WTC11 (cell line): ENCODE data around the gene GNPDA2. TPM values are rescaled to one million over a fixed set of nuclear protein-coding genes. Genes with fewer than 3 reads are reported as not detected.

Experiments used
- ATAC-seq: fragments of 200-7000 bp; cut with Tn5 transposase; 2 replicates; pipeline ENCODE4 v1.10.0; 2021; ENCODE audit warnings: mild to moderate bottlenecking, moderate library complexity
- CTCF ChIA-PET: fragments of 300-600 bp; sonication (Branson Sonifier 250); formaldehyde crosslinking; loops from one replicate; lab custom pipeline; 2021; ENCODE audit warnings: antibody characterized with exemption; lab: Charles Lee
- POLR2A ChIA-PET: fragments of 350-600 bp; sonication (Branson Sonifier 250); formaldehyde crosslinking; loops from one replicate; lab custom pipeline; 2021; ENCODE audit warnings: antibody characterized with exemption; lab: Charles Lee
- DNase-seq: peaks from one replicate; pipeline ENCODE4 v3.0.0; 2021; ENCODE audit warnings: low spot score
- H3K27ac Mint-ChIP-seq: 2 replicates; pipeline ENCODE4 v1.8.0; 2021; ENCODE audit warnings: mixed read lengths
- H3K27me3 Mint-ChIP-seq: 2 replicates; pipeline ENCODE4 v1.8.0; 2021; ENCODE audit warnings: low read depth, mild to moderate bottlenecking, moderate library complexity, mixed read lengths
- H3K36me3 Mint-ChIP-seq: 2 replicates; pipeline ENCODE4 v1.8.0; 2021; ENCODE audit warnings: mixed read lengths
- H3K4me1 Mint-ChIP-seq: 2 replicates; pipeline ENCODE4 v1.8.0; 2022; ENCODE audit warnings: mixed read lengths
- H3K4me3 Mint-ChIP-seq: 2 replicates; pipeline ENCODE4 v1.8.0; 2021; ENCODE audit warnings: mild to moderate bottlenecking, moderate library complexity, mixed read lengths
- H3K9me3 Mint-ChIP-seq: 2 replicates; pipeline ENCODE4 v1.8.0; 2021; ENCODE audit warnings: mixed read lengths
- CREB1 ChIP-seq: sonication (generic); formaldehyde crosslinking; IDR thresholded peaks from 2 replicates; pipeline ENCODE4 v1.8.0; 2023; ENCODE audit warnings: mild to moderate bottlenecking, missing genetic modification reagents
- CTCF ChIP-seq: fragments of 200-600 bp; IDR thresholded peaks from 2 replicates; pipeline ENCODE4 v1.8.0; 2022; ENCODE audit warnings: antibody characterized with exemption
- FOXP4 ChIP-seq: sonication (generic); formaldehyde crosslinking; IDR thresholded peaks from 2 replicates; pipeline ENCODE4 v1.8.0; 2022; ENCODE audit warnings: mild to moderate bottlenecking, missing genetic modification reagents
- GABPB1 ChIP-seq: sonication (generic); formaldehyde crosslinking; IDR thresholded peaks from 2 replicates; pipeline ENCODE4 v1.8.1; 2023; ENCODE audit warnings: mild to moderate bottlenecking, missing genetic modification reagents
- HMGXB4 ChIP-seq: sonication (generic); formaldehyde crosslinking; IDR thresholded peaks from 2 replicates; pipeline ENCODE4 v1.8.1; 2023; ENCODE audit warnings: mild to moderate bottlenecking, moderate library complexity, missing genetic modification reagents
- NR2C2 ChIP-seq: sonication (generic); formaldehyde crosslinking; IDR thresholded peaks from 2 replicates; pipeline ENCODE4 v1.8.0; 2022; ENCODE audit warnings: mild to moderate bottlenecking, missing genetic modification reagents
- PRRX2 ChIP-seq: fragments of 250-450 bp; sonication (Bioruptor Pico); IDR thresholded peaks from 2 replicates; pipeline ENCODE4 v1.8.0; 2021; ENCODE audit warnings: mild to moderate bottlenecking
- RELA ChIP-seq: sonication (generic); formaldehyde crosslinking; IDR thresholded peaks from 2 replicates; pipeline ENCODE4 v1.8.1; 2022; ENCODE audit warnings: missing genetic modification reagents, mild to moderate bottlenecking, borderline replicate concordance
- USF2 ChIP-seq: sonication (generic); formaldehyde crosslinking; IDR thresholded peaks from 2 replicates; pipeline ENCODE4 v1.8.1; 2023; ENCODE audit warnings: mild to moderate bottlenecking, missing genetic modification reagents, moderate library complexity
- ZBTB21 ChIP-seq: sonication (generic); formaldehyde crosslinking; IDR thresholded peaks from 2 replicates; pipeline ENCODE4 v1.8.1; 2023; ENCODE audit warnings: mild to moderate bottlenecking, missing genetic modification reagents, borderline replicate concordance
- ZNF121 ChIP-seq: sonication (generic); formaldehyde crosslinking; IDR thresholded peaks from 2 replicates; pipeline ENCODE4 v1.8.0; 2023; ENCODE audit warnings: missing genetic modification reagents
- ZNF512 ChIP-seq: sonication (generic); formaldehyde crosslinking; IDR thresholded peaks from 2 replicates; pipeline ENCODE4 v1.8.1; 2022; ENCODE audit warnings: missing genetic modification reagents, borderline replicate concordance
- ZNF532 ChIP-seq: fragments of 250-450 bp; sonication (Bioruptor Pico); IDR thresholded peaks from 2 replicates; pipeline ENCODE4 v1.9.0; 2021; ENCODE audit warnings: mild to moderate bottlenecking, borderline replicate concordance
- ZNF671 ChIP-seq: fragments of 250-450 bp; sonication (Bioruptor Pico); IDR thresholded peaks from 2 replicates; pipeline ENCODE4 v1.8.0; 2021; ENCODE audit warnings: mild to moderate bottlenecking
- total RNA-seq: library from RNA; stranded (reverse); gene quantifications from 3 replicates; pipeline ENCODE4 v1.2.3, GENCODE V29; 2021

The GNPDA2 gene
- total RNA-seq, 1 experiment from 2014 or later: 4.9 TPM

GRCh38 chr4:44671636-44672035, 54.7 kb downstream of the GNPDA2 start:
- POLR2A ChIA-PET: no interaction called here
- H3K27ac Mint-ChIP-seq: no peak overlapping the region
- no peak for TF ChIP-seq ZNF121 (CRISPR knock-in tag)
- no peak for TF ChIP-seq CREB1 (CRISPR knock-in tag)
- no peak for TF ChIP-seq HMGXB4 (CRISPR knock-in tag)
- no peak for TF ChIP-seq USF2 (CRISPR knock-in tag)
- no peak for TF ChIP-seq ZNF512 (CRISPR knock-in tag)
- no peak for TF ChIP-seq PRRX2 (CRISPR knock-in tag)
- no peak for TF ChIP-seq CTCF
- no peak for TF ChIP-seq RELA (CRISPR knock-in tag)
- no peak for TF ChIP-seq FOXP4
- no peak for TF ChIP-seq NR2C2
- TF ChIP-seq ZNF532 (CRISPR knock-in tag): no peak
- TF ChIP-seq ZBTB21 (CRISPR knock-in tag): no peak
- TF ChIP-seq GABPB1 (CRISPR knock-in tag): no peak
- no peak for TF ChIP-seq ZNF671 (CRISPR knock-in tag)
- no peak overlapping the region for H3K4me3 Mint-ChIP-seq
- CTCF ChIA-PET: no interaction called here
- no peaks in the 10 kb centered on the region for H3K36me3 Mint-ChIP-seq
- no peaks in the 10 kb centered on the region for H3K4me1 Mint-ChIP-seq
- H3K9me3 Mint-ChIP-seq: no peaks in the 10 kb centered on the region
- peaks cover 12% of the 10 kb centered on the region for H3K27me3 Mint-ChIP-seq
- no peak for ATAC-seq
- DNase-seq: no peak
